Measurements from ENCODE around the gene NLGN1. TPM values are rescaled to one million over a fixed set of nuclear protein-coding genes. Genes with fewer than 3 reads are reported as not detected.

Gene NLGN1
- total and polyA plus RNA-seq, 9 of the 15 experiments (the other 6 are each of a cell fraction or from before 2014, with no cell fraction given) = under 0.01 to 0.01 TPM; not detected in 7

GRCh38 chr3:173440514-173440913, 43.0 kb downstream of the NLGN1 start:
- H3K36me3 ChIP-seq (ENCODE audit: control insufficient read depth, insufficient read depth, low read length) = no peaks in the 10 kb centered on the region
- in situ Hi-C loops (cut with MboI) (no loop called here), intact Hi-C loops (cut with micrococcal nuclease) (no loop called here)
- DNase-seq (ENCODE audit: extremely low read depth in 1 of 4, low spot score in 3 of 4) = no peak
- no peak for TF ChIP-seq HEY1 (CRISPR knock-in tag; IDR thresholded peaks at IDR 0.05; ENCODE audit: borderline replicate concordance)
- TF ChIP-seq, protein P1, sequence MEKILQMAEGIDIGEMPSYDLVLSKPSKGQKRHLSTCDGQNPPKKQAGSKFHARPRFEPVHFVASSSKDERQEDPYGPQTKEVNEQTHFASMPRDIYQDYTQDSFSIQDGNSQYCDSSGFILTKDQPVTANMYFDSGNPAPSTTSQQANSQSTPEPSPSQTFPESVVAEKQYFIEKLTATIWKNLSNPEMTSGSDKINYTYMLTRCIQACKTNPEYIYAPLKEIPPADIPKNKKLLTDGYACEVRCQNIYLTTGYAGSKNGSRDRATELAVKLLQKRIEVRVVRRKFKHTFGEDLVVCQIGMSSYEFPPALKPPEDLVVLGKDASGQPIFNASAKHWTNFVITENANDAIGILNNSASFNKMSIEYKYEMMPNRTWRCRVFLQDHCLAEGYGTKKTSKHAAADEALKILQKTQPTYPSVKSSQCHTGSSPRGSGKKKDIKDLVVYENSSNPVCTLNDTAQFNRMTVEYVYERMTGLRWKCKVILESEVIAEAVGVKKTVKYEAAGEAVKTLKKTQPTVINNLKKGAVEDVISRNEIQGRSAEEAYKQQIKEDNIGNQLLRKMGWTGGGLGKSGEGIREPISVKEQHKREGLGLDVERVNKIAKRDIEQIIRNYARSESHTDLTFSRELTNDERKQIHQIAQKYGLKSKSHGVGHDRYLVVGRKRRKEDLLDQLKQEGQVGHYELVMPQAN (IDR thresholded peaks at IDR 0.05; ENCODE audit: borderline replicate concordance) = no peak
- TF ChIP-seq, protein P2, sequence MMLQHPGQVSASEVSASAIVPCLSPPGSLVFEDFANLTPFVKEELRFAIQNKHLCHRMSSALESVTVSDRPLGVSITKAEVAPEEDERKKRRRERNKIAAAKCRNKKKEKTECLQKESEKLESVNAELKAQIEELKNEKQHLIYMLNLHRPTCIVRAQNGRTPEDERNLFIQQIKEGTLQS (IDR thresholded peaks at IDR 0.05) = no peak
- TF ChIP-seq, protein P2 (CRISPR knock-in tag; conservative IDR thresholded peaks at IDR 0.05) = no peak
- TF ChIP-seq, protein P3, sequence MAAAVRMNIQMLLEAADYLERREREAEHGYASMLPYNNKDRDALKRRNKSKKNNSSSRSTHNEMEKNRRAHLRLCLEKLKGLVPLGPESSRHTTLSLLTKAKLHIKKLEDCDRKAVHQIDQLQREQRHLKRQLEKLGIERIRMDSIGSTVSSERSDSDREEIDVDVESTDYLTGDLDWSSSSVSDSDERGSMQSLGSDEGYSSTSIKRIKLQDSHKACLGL (CRISPR knock-in tag; IDR thresholded peaks at IDR 0.05; ENCODE audit: borderline replicate concordance, poor library complexity, severe bottlenecking) = no peak
- no peak for TF ChIP-seq SOX6 (IDR thresholded peaks at IDR 0.05)
- TF ChIP-seq PURB (CRISPR knock-in tag; IDR thresholded peaks at IDR 0.05; ENCODE audit: low read depth) = no peak
- TF ChIP-seq ZNF324 (CRISPR knock-in tag; IDR thresholded peaks at IDR 0.05) = no peak
- TF ChIP-seq EP400 (IDR thresholded peaks at IDR 0.05) = no peak
- no peak for TF ChIP-seq HINFP (tag; conservative IDR thresholded peaks at IDR 0.05; ENCODE audit: low read depth)
- no peak for TF ChIP-seq NRF1 (conservative IDR thresholded peaks at IDR 0.05 in 1 of 2, IDR thresholded peaks at IDR 0.05 in 1 of 2)
- TF ChIP-seq ZNF778 (CRISPR knock-in tag; IDR thresholded peaks at IDR 0.05) = no peak
- no peak for TF ChIP-seq JUNB (CRISPR knock-in tag; conservative IDR thresholded peaks at IDR 0.05)
- TF ChIP-seq YBX1 (IDR thresholded peaks at IDR 0.05) = no peak
- no peak for TF ChIP-seq KLF16 (IDR thresholded peaks at IDR 0.05)
- TF ChIP-seq PML (IDR thresholded peaks at IDR 0.05; ENCODE audit: low read length) = no peak
- TF ChIP-seq, protein P4, sequence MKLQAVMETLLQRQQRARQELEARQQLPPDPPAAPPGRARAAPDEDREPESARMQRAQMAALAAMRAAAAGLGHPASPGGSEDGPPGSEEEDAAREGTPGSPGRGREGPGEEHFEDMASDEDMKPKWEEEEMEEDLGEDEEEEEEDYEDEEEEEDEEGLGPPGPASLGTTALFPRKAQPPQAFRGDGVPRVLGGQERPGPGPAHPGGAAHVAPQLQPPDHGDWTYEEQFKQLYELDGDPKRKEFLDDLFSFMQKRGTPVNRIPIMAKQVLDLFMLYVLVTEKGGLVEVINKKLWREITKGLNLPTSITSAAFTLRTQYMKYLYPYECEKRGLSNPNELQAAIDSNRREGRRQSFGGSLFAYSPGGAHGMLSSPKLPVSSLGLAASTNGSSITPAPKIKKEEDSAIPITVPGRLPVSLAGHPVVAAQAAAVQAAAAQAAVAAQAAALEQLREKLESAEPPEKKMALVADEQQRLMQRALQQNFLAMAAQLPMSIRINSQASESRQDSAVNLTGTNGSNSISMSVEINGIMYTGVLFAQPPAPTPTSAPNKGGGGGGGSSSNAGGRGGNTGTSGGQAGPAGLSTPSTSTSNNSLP (IDR thresholded peaks at IDR 0.05; ENCODE audit: borderline replicate concordance, low read depth, low read length) = no peak
- TF ChIP-seq KHSRP (IDR thresholded peaks at IDR 0.05) = no peak
- no peak for TF ChIP-seq NCOA4 (IDR thresholded peaks at IDR 0.05; ENCODE audit: partially characterized antibody)
- H4K20me1 ChIP-seq (replicated peaks; ENCODE audit: control insufficient read depth, insufficient read depth, low read length) = no peaks in the 10 kb centered on the region
- no peak overlapping the region for H2AFZ ChIP-seq (ENCODE audit: low read depth, low read length)
- H3K4me3 ChIP-seq = no peak overlapping the region
- H3K9me1 ChIP-seq (ENCODE audit: control insufficient read depth, insufficient read depth, low read length) = no peaks in the 10 kb centered on the region
- no peaks in the 10 kb centered on the region for H3K27me3 ChIP-seq (ENCODE audit: control insufficient read depth in 2 of 2, insufficient read depth in 2 of 2, low read length in 2 of 2)
- 0% methylated on average over 3 of the region's 3 CpGs for WGBS (ENCODE audit: insufficient coverage, low coverage, missing lambda C conversion rate)
- ChIA-PET CTCF (ENCODE audit: low intra/inter-chr PET ratio) (no interaction called here), POLR2A (no interaction called here)
- no peaks in the 10 kb centered on the region; the same call in 1 of the 2 replicates for H3K9me3 ChIP-seq (replicated peaks; ENCODE audit: control insufficient read depth, insufficient read depth, low read depth, low read length)
- no peaks in the 10 kb centered on the region for H3K79me2 ChIP-seq (ENCODE audit: control insufficient read depth, insufficient read depth, low read length)
- no peak for ATAC-seq
- H3K27ac ChIP-seq (ENCODE audit: extremely low read depth, low read depth, low read length) = no peak overlapping the region
- no TSS peak for BruUV-seq (replicated peaks)
- no peaks in the 10 kb centered on the region for H3K4me1 ChIP-seq (replicated peaks in 1 of 2; ENCODE audit: control insufficient read depth in 2 of 2, insufficient read depth in 2 of 2, low read length in 2 of 2)
- no peak overlapping the region for H3K9ac ChIP-seq (ENCODE audit: insufficient read depth in 1 of 2, low read depth in 2 of 2, low read length in 2 of 2)
- no peak for FAIRE-seq
- H3K4me2 ChIP-seq (ENCODE audit: insufficient read depth, low read length) = no peak overlapping the region
